GM19025 (cell line): ENCODE data around the gene SLC22A6.

Source experiments
- ATAC-seq: cut with Tn5 transposase; IDR thresholded peaks from one replicate; pipeline ENCODE4 v1.9.1; 2021; ENCODE audit warnings: mild to moderate bottlenecking, low read depth, moderate library complexity; ENCODE audit not compliant: unreplicated experiment

Gene SLC22A6

DNA sequence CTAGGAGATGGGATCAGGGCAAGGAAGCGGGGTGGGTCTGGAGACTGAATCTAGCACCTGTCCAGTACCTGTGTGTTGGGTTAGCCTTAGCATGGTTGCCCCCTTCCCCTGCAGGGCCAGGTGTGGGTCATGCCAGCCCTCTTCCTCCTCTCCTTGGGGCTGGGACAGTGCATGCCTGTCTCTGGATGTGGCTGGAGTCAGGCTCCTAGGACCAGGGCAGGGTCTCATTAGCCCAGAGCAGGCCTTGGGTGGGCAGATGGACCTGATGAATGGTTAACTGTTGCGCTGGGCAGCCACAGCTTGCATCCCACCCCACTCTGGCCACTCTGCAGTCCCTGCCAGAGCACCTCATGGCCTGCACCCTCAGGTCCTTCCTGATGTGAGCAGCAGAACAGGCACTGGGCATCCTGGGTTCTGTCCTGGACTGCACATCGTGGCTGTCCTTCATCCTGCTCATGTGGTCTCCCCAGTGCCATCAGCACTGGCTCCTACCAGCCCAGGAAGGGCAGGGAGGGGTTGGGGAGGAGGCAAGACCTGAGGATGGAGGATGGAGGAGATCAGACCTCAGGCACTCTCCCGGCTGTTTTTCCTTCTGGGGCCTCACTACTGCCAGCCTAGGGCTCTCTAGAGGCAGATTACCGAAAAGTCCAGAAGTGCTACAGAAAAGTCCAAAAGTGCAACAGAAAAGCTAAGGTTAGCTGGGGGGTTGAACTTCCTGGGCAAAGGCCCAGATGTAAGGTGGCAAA lies 50.8 kb downstream of the SLC22A6 start:
- ATAC-seq = no peak

DNA sequence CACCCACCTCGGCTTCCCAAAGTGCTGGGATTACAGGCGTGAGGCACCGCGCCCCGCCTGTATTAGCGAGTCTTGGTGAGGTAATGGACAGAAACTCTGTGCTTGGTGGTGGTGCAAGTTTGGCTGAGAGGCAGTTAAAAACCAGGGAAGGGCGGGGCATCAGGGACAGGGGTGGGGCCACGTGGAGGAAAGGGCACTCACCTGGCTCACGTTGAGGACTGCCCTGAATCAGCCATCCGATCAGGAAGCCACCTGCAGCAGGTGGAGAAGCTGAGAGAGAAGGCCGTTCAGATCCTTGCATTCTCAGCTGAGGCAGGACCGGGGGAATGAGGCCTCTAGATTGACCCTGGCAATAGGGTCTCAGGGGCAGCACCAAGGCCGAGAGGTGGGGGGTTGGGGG lies 51.5 kb downstream of the SLC22A6 start:
- ATAC-seq = no peak

DNA sequence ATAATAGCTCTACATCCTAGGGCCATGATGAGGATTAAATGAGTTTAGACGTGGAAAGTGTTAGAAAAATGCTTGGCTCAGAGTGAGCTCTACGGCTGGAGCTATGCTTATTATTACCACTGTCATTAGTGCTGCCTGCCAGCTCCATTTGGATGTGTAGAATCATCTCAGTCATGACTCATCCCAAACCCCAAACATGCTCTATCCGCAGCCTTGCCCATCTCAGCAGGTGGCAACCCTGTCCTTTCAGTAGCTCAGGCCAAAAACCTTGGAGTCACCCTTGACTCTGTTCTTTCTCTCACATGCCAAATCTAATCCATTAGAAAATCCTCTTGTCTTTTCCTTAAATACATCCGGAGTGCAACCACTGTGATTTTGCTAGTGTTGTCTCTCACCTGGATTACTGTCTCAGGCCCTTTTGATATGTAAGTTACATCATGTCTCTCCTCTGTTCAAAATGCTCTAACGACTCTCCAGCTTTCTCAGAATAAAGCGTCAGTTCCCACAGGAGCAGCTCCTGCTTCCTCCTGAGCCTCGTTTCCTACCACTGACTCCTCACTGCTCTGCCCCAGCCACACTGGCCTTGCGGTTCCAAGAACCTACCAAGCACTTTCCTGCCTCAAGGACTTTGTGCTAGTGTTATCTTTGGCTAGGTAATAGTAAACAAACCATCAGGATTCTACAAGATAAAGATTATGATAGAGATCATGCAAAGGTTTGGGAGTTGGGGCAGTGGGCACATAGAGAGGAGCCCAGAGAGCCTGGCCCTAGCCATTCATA lies 53.1 kb downstream of the SLC22A6 start:
- ATAC-seq = no peak

DNA sequence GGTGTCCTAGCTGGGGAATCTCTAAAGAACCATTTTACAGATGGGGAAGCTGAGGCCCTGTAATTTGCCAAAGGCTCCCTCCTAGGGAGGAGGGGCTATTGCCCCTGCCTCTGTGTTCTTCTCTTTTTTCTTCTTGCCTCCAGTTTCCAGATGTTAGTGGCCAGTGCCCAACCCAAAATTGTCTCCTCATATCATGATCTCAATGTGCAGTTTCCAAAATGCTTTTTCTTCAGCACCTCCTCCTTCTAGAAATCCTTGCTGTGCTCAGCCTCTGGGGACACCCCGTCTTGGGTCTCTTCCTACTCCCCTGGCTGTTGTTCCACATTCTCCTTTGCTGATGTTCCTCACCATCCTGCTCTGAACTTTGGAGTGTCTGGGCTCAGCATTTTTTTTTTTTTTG lies 54.1 kb downstream of the SLC22A6 start:
- ATAC-seq = no peak

DNA sequence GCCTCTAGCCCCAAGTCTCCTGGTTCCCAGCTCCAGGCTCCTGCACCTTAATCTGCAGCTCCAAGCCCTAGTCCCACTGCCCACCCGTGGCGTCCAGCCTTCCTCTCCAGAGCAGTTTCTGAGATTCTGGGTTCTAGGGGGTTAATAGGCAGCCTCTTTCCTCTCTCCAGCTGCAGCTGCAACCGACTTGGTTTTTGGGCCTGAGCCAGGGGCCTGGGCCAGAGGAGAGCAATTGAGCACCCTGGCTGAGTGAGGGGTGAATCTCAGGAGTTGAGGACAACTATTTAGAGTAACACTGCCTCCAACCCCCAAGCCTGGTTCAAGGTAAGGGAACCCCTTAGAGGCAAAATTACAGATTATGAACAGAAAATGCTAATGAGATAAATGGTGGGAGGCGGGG lies 54.6 kb downstream of the SLC22A6 start:
- ATAC-seq = no peak

DNA sequence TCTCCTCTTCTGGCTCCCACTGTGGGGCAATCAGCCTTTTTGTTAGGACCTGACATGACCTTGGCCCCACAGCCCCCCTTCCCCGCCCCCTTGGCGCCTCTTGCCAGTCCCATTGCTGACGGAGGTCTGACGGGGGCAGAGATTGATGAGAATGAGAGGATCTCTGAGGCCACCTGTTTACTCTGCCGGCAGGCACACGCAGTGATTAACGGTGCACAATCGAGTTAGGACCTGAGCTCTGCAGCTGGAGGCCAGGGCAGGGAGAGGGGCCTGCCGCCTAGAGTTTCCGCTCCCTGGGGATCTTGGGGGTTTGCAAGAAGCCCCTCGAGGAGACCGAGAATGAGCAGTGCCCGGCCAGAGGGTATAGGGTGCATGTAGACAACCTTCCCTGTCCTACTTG lies 56.8 kb downstream of the SLC22A6 start:
- ATAC-seq = no peak

DNA sequence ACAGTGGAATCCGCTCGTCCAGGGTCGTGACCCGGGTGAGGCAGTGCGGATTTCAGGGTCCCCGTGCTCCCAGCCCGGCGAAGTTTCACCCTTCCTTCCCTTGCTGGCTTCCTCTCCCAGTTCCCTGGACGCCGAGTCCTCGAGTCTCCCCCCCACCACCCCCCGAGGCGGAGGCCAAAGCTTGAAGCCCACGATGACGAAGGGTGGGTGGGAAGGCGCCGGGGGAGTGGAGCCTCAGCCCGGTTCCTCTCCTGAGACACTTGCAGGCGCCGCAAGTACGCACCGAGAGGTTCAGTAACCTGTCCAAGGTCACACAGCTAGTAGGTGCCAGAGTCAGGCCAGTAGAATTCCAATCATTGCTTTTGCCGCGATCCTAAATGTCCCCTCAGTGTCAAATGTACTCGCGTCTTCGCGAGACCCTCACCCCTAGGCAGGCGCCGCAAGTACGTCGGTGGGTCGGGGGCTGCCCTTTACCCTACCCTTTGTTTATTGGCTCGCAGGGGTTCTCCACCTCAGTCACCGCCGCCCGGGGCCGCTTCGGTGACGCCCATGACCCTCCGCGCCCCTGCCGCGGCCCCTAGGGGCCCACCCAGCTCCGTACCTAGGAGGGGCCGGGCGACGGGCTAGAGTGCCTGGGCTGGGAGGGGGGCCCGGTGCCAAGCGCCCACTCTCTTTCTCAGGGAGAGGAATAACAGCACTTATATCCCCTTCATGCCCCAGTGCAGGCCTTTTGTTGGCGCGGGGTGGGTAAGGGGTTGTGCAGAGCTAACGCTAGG lies 57.9 kb downstream of the SLC22A6 start:
- no peak for ATAC-seq
